Measurements from ENCODE around the gene SEPTIN5. TPM values are rescaled to one million over a fixed set of nuclear protein-coding genes. Genes with fewer than 3 reads are reported as not detected.

The SEPTIN5 gene
- polyA plus RNA-seq (2012; ENCODE audit: insufficient read length, low read depth): 19.1 TPM

GRCh38 chr22:19714312-19715187 lies at the start of gene SEPTIN5:
TSS of gene SEPTIN5 (plus strand) at chr22:19714503. CDS start at chr22:19714589, 86 bp downstream.
- TF ChIP-seq REST (IDR thresholded peaks at IDR 0.05; ENCODE audit: insufficient read depth in 1 of 2, low read depth in 2 of 2, low read length in 2 of 2) (no peak), TAF1 (IDR thresholded peaks at IDR 0.05; ENCODE audit: borderline replicate concordance, insufficient read depth, low read length) (no peak), POLR2AphosphoS5 (IDR thresholded peaks at IDR 0.05; ENCODE audit: low read depth, low read length) (no peak), SIN3A (IDR thresholded peaks at IDR 0.05; ENCODE audit: borderline replicate concordance, insufficient read depth, low read length) (no peak), FOXP2 (optimal IDR thresholded peaks at IDR 0.05; ENCODE audit: borderline replicate concordance, extremely low read depth, extremely low read length, insufficient read depth) (no peak)

DNA sequence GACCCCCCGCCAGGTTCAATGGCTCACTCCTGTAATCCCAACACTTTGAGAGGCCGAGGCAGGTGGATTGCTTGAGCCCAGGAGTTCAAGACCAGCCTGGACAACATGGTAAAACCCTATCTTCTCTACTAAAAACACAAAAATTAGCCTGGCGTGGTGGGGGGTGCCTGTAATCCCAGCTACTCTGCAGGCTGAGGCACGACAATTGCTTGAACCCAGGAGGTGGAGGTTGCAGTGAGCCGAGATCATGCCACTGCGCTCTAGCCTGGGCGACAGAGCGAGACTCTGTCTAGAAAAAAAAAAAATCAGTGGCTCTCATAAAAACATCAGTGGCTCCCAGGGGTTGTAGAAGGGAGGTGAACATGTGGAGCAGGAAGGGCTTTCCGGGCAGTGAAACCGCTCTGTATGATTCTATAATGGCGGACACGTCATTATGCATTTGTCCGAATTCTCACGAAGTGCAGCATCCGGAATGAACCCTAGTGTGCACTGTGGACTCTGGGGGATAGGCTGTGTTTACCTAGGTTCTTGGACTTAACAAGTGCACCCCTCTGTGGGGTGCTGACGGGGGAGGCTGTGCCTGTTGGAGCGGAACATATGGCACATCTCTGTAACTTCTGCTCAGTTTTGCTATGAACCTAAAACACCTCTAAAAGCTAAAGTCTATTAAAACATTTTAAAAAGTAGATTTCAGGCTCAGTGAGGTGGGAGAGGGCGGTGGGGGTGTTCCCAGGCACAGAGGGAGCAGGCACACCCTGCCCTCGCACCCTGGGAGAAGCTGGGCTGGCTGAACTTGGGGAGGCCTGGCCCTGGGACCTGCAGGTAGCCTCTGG lies 49.1 kb upstream of the SEPTIN5 start:
- TF ChIP-seq TAF1 (IDR thresholded peaks at IDR 0.05; ENCODE audit: borderline replicate concordance, insufficient read depth, low read length) (no peak), FOXP2 (optimal IDR thresholded peaks at IDR 0.05; ENCODE audit: borderline replicate concordance, extremely low read depth, extremely low read length, insufficient read depth) (no peak), REST (IDR thresholded peaks at IDR 0.05; ENCODE audit: insufficient read depth in 1 of 2, low read depth in 2 of 2, low read length in 2 of 2) (no peak), POLR2AphosphoS5 (IDR thresholded peaks at IDR 0.05; ENCODE audit: low read depth, low read length) (no peak), SIN3A (IDR thresholded peaks at IDR 0.05; ENCODE audit: borderline replicate concordance, insufficient read depth, low read length) (no peak)

- TF ChIP-seq SIN3A (IDR thresholded peaks at IDR 0.05; ENCODE audit: borderline replicate concordance, insufficient read depth, low read length) (no peak), POLR2AphosphoS5 (IDR thresholded peaks at IDR 0.05; ENCODE audit: low read depth, low read length) (no peak), REST (IDR thresholded peaks at IDR 0.05; ENCODE audit: insufficient read depth in 1 of 2, low read depth in 2 of 2, low read length in 2 of 2) (no peak), TAF1 (IDR thresholded peaks at IDR 0.05; ENCODE audit: borderline replicate concordance, insufficient read depth, low read length) (no peak), FOXP2 (optimal IDR thresholded peaks at IDR 0.05; ENCODE audit: borderline replicate concordance, extremely low read depth, extremely low read length, insufficient read depth) (no peak)
Observed at GRCh38 chr22:19665784-19666672, 48.3 kb upstream of the SEPTIN5 start.

DNA sequence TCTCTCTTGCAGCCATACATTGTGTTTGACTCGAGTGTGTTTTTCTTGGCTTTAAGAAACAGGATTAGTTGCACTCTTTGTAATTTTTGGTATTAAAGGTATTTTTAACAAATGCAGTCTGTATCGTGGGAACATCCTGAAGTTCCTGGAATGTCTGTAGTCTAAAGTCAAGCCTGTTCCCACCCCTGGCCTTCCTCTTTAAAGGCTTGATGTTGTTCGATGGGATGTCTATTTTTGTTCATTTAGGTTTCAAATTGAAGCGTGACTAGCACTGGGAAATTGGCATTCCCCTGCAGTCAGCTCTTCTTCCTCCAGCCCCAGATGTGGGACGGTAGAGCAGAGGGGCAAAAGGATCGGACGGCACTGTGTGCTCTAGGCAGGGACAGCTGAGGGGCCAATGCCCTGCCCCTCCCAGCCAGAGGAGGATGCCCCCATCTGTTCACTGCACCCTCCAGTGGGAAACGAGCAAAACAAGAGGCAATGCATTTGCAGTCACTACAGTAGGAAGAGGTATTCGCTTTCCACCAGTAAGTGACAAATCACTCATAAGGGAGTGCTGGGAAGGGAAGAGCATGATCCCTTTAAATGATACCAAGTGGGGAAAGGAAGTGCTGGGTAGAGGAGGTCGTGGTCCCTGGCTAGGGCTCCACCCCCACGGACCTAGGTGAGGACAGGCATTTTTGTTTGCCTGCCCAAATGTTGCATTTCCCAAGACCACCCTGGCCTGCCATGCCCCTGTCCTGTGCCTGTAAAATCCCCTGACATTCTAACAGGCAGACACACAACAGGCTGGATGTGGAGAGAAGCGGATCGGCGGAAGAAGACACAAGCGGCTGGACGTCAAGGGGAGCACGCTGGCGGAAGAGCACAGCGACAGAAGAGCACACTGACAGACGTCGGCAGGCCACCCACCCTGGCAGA lies 47.4 kb upstream of the SEPTIN5 start:
- TF ChIP-seq SIN3A (IDR thresholded peaks at IDR 0.05; ENCODE audit: borderline replicate concordance, insufficient read depth, low read length): no peak
- TF ChIP-seq POLR2AphosphoS5 (IDR thresholded peaks at IDR 0.05; ENCODE audit: low read depth, low read length): no peak
- no peak for TF ChIP-seq FOXP2 (optimal IDR thresholded peaks at IDR 0.05; ENCODE audit: borderline replicate concordance, extremely low read depth, extremely low read length, insufficient read depth)
- TF ChIP-seq TAF1 (IDR thresholded peaks at IDR 0.05; ENCODE audit: borderline replicate concordance, insufficient read depth, low read length): no peak
- no peak for TF ChIP-seq REST (IDR thresholded peaks at IDR 0.05; ENCODE audit: insufficient read depth in 1 of 2, low read depth in 2 of 2, low read length in 2 of 2)
